UCSD-AML1 (cell line): ENCODE data around the gene DSP.

Experiments used
- DNase-seq: peaks from one replicate; lab custom pipeline; 2025; ENCODE audit not compliant: unreplicated experiment; lab: John Stamatoyannopoulos, UW

The DSP gene, protein sequence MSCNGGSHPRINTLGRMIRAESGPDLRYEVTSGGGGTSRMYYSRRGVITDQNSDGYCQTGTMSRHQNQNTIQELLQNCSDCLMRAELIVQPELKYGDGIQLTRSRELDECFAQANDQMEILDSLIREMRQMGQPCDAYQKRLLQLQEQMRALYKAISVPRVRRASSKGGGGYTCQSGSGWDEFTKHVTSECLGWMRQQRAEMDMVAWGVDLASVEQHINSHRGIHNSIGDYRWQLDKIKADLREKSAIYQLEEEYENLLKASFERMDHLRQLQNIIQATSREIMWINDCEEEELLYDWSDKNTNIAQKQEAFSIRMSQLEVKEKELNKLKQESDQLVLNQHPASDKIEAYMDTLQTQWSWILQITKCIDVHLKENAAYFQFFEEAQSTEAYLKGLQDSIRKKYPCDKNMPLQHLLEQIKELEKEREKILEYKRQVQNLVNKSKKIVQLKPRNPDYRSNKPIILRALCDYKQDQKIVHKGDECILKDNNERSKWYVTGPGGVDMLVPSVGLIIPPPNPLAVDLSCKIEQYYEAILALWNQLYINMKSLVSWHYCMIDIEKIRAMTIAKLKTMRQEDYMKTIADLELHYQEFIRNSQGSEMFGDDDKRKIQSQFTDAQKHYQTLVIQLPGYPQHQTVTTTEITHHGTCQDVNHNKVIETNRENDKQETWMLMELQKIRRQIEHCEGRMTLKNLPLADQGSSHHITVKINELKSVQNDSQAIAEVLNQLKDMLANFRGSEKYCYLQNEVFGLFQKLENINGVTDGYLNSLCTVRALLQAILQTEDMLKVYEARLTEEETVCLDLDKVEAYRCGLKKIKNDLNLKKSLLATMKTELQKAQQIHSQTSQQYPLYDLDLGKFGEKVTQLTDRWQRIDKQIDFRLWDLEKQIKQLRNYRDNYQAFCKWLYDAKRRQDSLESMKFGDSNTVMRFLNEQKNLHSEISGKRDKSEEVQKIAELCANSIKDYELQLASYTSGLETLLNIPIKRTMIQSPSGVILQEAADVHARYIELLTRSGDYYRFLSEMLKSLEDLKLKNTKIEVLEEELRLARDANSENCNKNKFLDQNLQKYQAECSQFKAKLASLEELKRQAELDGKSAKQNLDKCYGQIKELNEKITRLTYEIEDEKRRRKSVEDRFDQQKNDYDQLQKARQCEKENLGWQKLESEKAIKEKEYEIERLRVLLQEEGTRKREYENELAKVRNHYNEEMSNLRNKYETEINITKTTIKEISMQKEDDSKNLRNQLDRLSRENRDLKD (N-terminal part only)

DNA sequence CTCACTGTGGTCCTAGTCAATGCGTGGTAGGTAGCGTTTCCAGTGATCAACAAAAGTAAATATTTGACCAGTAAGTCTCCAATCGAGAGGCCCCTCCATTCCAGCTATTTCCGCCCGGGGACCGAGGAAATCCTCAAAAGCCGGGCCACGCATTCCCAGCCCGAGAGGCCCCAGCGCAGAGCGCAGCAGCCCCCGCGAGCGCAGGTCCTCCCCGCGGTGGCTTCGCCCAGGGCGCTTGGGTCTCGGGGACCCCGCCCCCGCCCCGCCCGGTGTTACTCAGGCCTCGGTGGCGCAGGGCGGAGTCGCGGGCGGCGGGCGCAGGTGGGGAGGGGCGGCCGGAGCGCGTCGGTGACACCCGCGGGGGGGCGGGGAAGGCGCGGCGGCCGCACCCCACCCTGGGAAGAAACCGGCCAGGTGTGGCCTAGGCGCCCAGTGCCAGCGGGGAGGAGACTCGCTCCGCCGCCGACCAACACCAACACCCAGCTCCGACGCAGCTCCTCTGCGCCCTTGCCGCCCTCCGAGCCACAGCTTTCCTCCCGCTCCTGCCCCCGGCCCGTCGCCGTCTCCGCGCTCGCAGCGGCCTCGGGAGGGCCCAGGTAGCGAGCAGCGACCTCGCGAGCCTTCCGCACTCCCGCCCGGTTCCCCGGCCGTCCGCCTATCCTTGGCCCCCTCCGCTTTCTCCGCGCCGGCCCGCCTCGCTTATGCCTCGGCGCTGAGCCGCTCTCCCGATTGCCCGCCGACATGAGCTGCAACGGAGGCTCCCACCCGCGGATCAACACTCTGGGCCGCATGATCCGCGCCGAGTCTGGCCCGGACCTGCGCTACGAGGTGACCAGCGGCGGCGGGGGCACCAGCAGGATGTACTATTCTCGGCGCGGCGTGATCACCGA, at the start of gene DSP:
TSS of gene DSP (plus strand) at position 497 of the 890 bp plus-strand sequence. CDS start at position 742, 245 bp downstream.
- no peak for DNase-seq

GRCh38 chr6:7493866-7494265, 47.6 kb upstream of the DSP start:
- no peak for DNase-seq

GRCh38 chr6:7494638-7495037, 46.8 kb upstream of the DSP start:
- no peak for DNase-seq

DNA sequence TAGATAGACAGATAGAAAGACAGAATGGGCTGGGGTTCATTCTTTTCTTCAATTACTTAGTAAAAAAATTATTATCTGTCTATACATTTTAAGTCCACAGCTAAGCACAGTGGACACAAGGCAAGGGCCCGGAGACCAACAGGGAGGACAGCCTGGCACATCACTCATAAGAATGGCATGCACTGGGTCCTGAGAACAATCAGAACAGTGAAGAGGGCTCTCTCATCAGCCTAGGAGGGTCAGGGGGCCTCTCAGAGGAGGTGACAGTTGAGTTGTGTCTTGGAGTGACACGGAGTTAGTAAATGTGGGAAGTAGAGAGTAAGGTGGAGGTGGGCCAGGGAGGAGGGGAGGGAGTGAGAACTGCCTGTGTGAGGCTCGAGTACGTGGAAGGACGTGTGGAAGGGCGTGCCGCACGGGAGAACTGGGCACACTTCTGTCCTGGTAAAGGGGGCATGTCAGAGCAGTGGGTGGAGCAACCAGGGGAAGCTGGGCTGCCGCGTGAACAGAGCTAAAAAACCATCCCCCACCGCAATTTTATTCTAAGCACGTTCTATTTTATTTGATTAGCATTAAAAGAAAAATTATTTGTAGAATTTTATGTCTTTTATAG, 45.1 kb upstream of the DSP start:
- DNase-seq: no peak

DNA sequence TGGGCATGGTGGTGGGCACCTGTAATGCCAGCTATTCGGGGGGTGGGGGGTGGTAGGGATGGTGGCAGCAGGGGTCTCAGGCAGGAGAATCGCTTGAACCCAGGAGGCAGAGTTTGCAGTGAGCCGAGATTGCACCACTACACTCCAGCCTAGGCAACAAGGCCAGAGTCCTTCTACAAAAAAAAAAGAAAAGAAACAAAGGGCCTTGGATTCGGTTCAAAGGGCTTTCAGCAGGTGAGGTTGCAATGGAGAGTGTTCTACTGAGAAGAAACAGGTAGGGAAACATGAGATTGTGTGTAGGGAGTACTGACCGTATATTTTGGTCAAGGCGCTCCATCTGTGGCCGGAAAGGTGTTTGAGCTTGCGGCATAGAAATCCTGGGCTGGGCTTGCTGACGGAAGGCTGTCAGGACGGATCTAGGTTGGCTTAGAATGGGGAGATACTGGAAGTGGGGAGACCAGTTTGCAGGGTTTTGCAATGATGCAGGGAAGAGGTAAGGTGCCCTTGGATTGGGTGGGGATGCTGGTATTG, 40.7 kb upstream of the DSP start:
- no peak for DNase-seq

DNA sequence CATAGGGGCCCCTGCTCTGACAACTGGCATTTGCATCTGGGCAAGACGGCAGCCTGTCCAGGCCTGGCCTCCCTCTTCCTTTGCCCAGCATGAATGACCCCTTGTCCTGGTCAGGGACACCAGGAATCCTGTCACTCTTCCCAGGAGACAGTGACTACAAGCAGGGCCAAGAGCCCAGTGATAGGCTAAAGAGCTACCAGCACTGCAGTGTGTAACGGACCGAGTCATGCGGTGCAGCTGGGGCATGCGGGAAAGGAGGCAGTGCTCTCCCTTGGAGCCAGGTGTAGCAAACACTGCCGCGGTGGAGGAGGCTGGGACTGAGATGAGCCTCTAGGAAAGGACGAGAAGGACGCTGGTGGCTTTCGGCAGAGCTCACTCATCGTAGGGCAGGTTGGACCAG, 38.7 kb upstream of the DSP start:
- no peak for DNase-seq

DNA sequence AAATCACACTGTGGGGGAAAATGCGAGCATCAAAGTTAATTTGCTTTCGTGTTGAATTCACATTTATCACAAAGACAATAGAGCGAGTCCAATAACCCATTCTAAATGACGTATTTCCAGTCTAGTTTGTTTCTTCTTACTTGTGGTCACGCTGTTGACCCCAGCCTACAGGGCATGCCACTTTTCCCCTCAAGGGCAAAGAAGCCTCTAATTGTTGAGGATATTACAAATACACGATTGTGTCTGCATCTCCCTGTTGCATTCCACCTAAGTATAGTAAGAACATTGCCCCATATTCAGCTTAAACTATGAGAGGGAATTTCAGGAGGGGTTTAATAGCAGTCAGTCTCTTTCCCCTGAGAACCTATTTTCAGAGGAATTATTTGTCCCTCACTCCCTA, 37.4 kb upstream of the DSP start:
- no peak for DNase-seq

GRCh38 chr6:7505189-7505699, 36.2 kb upstream of the DSP start:
- DNase-seq: no peak

- no peak for DNase-seq
Observed at GRCh38 chr6:7507600-7507999, 33.9 kb upstream of the DSP start.

- no peak for DNase-seq
Observed at GRCh38 chr6:7512320-7512719, 29.2 kb upstream of the DSP start.

GRCh38 chr6:7513529-7513928, 27.9 kb upstream of the DSP start:
- DNase-seq: no peak

- DNase-seq: no peak
Observed at GRCh38 chr6:7515363-7515762, 26.1 kb upstream of the DSP start.

DNA sequence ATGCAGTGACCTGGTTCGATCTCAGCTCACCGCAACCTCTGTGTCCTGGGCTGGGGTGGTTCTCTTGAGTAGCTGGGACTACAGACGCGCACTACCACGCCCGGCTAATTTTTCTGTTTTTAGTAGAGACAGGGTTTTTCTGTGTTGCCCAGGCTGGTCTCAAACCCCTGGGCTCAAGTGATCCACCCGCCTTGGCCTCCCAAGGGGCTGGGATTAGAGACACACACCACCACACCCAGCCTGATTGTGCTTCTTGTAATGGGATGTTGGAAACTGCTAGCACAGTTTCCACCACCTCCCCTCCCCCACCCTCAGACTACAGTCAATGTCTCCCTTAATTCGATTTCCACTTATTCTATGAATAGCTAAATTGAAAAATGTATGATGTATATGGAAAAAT, 22.6 kb upstream of the DSP start:
- no peak for DNase-seq

DNA sequence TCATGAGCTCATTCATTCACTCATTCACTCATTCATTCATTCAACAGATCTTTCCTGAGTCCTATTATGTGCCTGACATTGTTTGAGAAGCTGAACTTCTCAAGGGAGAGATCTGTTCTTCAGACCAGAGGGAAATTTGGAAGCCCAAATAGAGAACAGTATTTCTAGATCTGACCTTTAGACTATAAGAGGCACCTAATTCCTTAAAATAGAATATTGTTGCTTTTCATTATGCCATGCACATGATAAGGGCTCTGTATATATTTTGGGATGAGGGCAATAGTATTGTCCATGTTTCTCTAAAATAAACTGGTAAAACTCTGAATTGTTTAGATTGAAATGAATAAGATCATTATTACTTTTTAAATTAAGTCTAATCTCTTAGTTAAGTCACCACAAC, 18.6 kb upstream of the DSP start:
- no peak for DNase-seq

DNA sequence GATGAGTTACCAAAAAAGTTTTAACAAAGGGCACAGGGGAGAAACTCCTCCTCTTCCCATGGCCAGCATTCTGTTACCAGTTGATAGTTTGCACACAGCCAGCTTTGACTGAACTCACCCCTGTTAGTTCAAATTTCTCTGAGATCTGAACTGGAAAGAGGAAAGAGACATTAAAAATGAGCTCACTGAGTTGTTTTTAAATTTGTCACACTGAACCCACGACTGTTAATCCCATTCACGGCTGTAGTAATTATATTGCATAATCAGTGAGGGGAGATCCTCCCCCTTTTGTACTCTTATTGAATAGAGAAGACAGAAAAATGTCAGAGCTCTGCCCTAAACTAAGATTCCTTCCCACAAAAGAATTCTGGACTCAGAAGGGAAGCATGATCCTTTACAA, 17.5 kb upstream of the DSP start:
- DNase-seq: no peak

DNA sequence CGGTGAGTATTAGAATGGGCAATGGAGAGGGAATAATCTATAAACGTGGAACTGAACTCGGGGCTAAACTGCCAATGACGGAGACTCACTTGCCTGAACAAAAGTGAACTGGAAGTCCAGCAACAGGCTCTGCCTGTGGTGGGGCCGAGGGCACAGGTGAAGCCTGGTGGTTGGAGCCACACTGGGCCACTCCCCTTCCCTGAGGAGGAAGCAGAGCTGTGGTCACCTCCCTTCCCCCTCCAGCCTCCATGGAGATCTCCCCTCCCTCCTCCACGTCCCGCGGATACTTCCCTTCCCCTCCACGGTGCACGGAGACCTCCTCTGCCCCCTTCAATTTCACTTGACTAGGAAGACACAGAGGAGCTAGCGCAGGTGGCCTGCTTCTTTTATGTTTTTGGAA, 14.7 kb upstream of the DSP start:
- peak; percentile 44 for DNase-seq

DNA sequence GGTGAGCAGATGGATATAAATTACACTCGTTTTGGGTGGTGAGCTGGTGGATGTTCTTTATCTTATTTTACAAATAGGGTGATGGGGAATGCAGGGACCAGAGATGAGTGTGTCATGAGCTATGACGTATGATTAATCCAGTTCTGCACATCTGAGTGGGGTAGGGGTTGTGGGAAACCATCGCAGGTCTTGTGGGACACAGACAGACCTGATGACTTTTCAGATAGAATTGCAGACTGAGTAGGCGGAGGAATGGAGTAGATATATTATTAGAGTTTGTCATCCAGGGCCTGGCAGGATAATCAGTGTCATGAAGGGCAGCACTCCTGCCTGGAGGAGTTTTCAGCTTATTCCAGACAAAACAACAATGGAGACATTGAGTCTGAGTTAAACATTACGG, 12.9 kb upstream of the DSP start:
- no peak for DNase-seq

- DNase-seq: no peak
Observed at GRCh38 chr6:7529141-7529540, 12.3 kb upstream of the DSP start.

DNA sequence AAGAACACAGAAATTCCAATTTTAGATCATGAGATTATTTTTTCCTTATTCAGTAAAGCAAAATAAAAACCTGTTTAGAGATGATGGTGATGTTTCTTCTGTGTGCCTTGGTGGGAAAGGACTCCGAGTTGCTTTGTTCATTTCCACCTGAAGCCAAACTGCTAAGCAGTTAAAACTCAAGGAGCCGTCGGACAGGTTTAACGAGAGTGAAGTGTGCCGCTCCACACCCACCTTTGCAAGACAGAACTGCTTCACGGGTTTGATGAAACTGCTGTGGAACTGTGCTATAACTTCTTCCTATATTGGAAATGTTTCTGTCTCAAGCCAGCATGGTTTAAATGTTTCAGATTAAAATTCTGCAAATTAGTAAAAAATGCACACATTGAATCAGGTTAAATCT, 9.2 kb upstream of the DSP start:
- DNase-seq: no peak

DNA sequence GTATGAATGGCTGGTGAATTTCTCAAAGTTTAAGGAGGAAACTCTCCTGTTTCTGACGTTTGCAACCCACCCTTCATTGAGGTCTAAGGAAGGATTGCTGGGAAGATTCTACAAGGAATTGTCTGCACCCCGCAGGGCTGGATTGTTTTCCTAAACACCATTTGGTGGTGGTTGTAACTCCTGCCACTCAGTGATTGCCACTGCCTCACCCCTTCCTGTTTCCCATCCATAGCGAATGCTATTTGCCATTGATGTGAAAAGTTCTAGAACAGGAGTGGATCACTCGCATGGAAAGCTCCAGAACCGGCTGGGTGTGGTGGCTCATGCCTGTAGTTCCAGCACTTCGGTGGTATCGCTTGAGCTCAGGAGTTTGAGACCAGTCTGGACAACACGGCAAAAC, 8.7 kb upstream of the DSP start:
- no peak for DNase-seq
